Tracheal epithelial cell (primary cell): Measurements from ENCODE around the gene ABITRAM. TPM values are rescaled to one million over a fixed set of nuclear protein-coding genes. Genes with fewer than 3 reads are reported as not detected.

Experiments used
- total RNA-seq: library from RNA; depleted of rRNA; stranded (reverse); fragments of >200 nt; gene quantifications from 2 replicates; pipeline ENCODE4 v1.2.1, GENCODE V29; 2014

The ABITRAM gene
- total RNA-seq: 2.2 and 6.4 TPM in 2 replicates

GRCh38 chr9:108934323-108934893 lies at the start of gene ABITRAM:
Gene ABITRAM, plus strand, starts transcription at chr9:108934400. Its CDS starts 87 bp downstream, at chr9:108934487.

GRCh38 chr9:108933718-108934322 lies 380 bp upstream of the ABITRAM start, which contains the start of gene ELP1:
Gene ELP1, minus strand, starts transcription at chr9:108934124. Its CDS starts 2,978 bp downstream, at chr9:108931146.

Other genes with a start within 250 kb of the ABITRAM start
- gene ACTL7B, start 78.4 kb upstream of the ABITRAM start, total RNA-seq: under 0.01 TPM in 1 of 2 replicates, not detected in the other
- gene ACTL7A, start 72.1 kb upstream of the ABITRAM start, total RNA-seq: not detected in 2 replicates
- 40.5 and 42.8 TPM in 2 replicates for gene ELP1, start 276 bp upstream of the ABITRAM start, total RNA-seq
- 27.9 and 40.2 TPM in 2 replicates for gene CTNNAL1, start 79.1 kb downstream of the ABITRAM start, total RNA-seq
- gene TMEM245, start 185.5 kb downstream of the ABITRAM start, total RNA-seq: 40.0 and 47.1 TPM in 2 replicates
- under 0.01 TPM in 1 of 2 replicates, not detected in the other for gene FRRS1L, start 232.8 kb downstream of the ABITRAM start, total RNA-seq